Inferior parietal cortex (tissue), 1 donor: ENCODE measurements around the gene CCDC136.
A peak's percentile ranks its signal among the peaks of the same experiment; 100 is the strongest.

Experiments
- DNase-seq: peaks from one replicate; pipeline ENCODE4 v3.0.0-alpha.2; 2016; ENCODE audit errors: extremely low spot score

CCDC136 gene

GRCh38 chr7:128844777-128845311 lies 53.1 kb downstream of the CCDC136 start:
- DNase-seq: no peak

GRCh38 chr7:128845475-128845874 lies 53.7 kb downstream of the CCDC136 start:
- DNase-seq: no peak

GRCh38 chr7:128845987-128846386 lies 54.2 kb downstream of the CCDC136 start:
- DNase-seq: no peak

GRCh38 chr7:128846781-128847444 lies 55.1 kb downstream of the CCDC136 start:
- no peak for DNase-seq

GRCh38 chr7:128847721-128848211 lies 56.0 kb downstream of the CCDC136 start:
- no peak for DNase-seq

GRCh38 chr7:128848289-128849155 lies 56.8 kb downstream of the CCDC136 start:
- DNase-seq: no peak

- DNase-seq: no peak
These were observed 57.4 kb downstream of the CCDC136 start for GRCh38 chr7:128849156-128849515.

GRCh38 chr7:128849804-128850490 lies 58.2 kb downstream of the CCDC136 start:
- no peak for DNase-seq

- no peak for DNase-seq
These were observed 60.9 kb downstream of the CCDC136 start for GRCh38 chr7:128852537-128853254.

GRCh38 chr7:128853799-128854198 lies 62.0 kb downstream of the CCDC136 start:
- no peak for DNase-seq

- DNase-seq: no peak
These were observed 62.6 kb downstream of the CCDC136 start for GRCh38 chr7:128854396-128854795.

- no peak for DNase-seq
These were observed 63.8 kb downstream of the CCDC136 start for GRCh38 chr7:128855559-128855958.

GRCh38 chr7:128856001-128856718 lies 64.4 kb downstream of the CCDC136 start:
- DNase-seq: no peak

GRCh38 chr7:128858380-128859231 lies 66.8 kb downstream of the CCDC136 start:
- no peak for DNase-seq

GRCh38 chr7:128859232-128860157 lies 67.7 kb downstream of the CCDC136 start:
- no peak for DNase-seq

- peak; percentile 39 for DNase-seq
These were observed 68.6 kb downstream of the CCDC136 start for GRCh38 chr7:128860158-128861073.

- DNase-seq: no peak
These were observed 70.3 kb downstream of the CCDC136 start for GRCh38 chr7:128861957-128862570.
